HAP-1 (cell line): ENCODE measurements around the gene DNAH3.
"Not testable (repeated sequence)": the region's sequence is repeated elsewhere in the genome, so short reads cannot be mapped to it uniquely, and the experiment has no call there.

Source experiments
- DNase-seq, 2 experiments: peaks; one replicate each; pipeline ENCODE4 v3.0.0-alpha.2; 2016 to 2020; ENCODE audit warnings: low spot score in 2 of 2
- H3K27me3 ChIP-seq: fragments of 250-450 bp; sonication (Bioruptor Pico); 2 replicates; pipeline ENCODE4 v1.5.1; 2020; ENCODE audit warnings: low read depth, mild to moderate bottlenecking, moderate library complexity
- H3K36me3 ChIP-seq: fragments of 250-450 bp; sonication (Bioruptor Pico); replicated peaks from 2 replicates; pipeline ENCODE4 v1.5.1; 2020; ENCODE audit warnings: mild to moderate bottlenecking
- H3K4me1 ChIP-seq: fragments of 250-450 bp; sonication (Bioruptor Pico); 2 replicates; pipeline ENCODE4 v1.5.1; 2020; ENCODE audit warnings: mild to moderate bottlenecking
- H3K4me3 ChIP-seq: fragments of 250-450 bp; sonication (Bioruptor Pico); 2 replicates; pipeline ENCODE4 v1.5.1; 2020; ENCODE audit warnings: mild to moderate bottlenecking, moderate library complexity
- H3K9me3 ChIP-seq: fragments of 250-450 bp; sonication (Bioruptor Pico); 2 replicates; pipeline ENCODE4 v1.5.1; 2020; ENCODE audit warnings: mild to moderate bottlenecking, moderate library complexity
- in situ Hi-C: fragments of 300-500 bp; cut with MboI; formaldehyde crosslinking; loops from 3 replicates; pipeline ENCODE4 v1.14.3; 2020; ENCODE audit warnings: low sequenced_read_pairs, inconsistent platforms, mixed read lengths

DNAH3 gene

DNA sequence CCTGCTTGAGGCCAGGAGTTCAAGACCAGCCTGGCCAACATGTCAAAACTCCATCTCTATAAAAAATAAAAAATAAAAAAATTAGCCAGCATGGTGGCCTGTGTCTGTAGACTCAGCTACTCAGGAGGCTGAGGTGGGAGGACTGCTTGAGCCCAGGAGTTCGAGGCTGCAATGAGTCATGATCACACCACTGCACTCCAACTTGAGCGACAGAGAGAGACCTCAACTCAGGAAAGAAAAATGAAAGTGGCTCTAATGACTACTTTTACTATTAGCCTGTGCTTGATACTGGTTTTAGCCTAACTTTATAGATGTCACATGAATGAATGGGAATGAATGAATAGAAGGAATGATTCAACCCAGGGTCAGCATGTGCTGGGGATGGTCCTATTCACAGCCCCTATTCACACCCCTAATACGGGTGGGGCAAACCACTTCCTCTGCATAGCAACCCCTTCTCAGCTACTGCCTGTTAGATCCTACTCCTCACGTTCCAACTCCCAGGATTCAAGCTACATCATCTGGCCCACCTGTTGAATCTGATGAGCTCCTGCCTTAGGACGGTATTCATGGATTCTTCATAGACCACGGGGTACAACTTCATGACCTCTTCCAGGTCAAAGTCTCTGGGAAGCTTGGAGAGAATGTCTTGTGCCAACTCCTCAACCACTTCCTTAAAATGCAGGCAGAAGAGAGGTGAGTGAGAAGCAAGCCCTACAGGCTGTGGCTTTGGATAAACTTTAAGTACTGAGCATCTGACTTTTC is 209.6 kb downstream of the DNAH3 start:
- Histone ChIP-seq H3K27me3 (no peaks in the 10 kb centered on the region), H3K9me3 (no peaks in the 10 kb centered on the region), H3K4me3 (no peak overlapping the region), H3K36me3 (no peaks in the 10 kb centered on the region), H3K4me1 (no peaks in the 10 kb centered on the region)
- in situ Hi-C loops = no loop called here
- DNase-seq = no peak

DNA sequence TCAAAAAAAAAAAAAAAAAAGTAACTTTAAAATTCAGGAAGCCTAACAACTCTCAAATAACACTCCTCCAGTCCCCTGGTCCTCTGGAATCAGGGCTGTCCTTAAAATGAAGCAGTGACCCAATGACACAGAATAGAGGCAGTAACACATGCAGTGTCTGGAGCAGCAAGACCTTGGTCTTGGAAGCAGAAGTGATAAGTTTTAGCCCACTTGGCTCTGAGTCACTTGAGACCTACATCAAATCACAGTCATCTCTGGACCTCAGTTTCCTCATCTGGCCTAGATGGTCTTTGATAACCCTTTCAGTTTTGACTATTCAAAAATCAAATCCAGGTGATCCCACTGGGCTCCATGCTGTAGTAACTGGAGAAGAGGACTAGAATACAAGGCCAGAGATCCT is 211.0 kb downstream of the DNAH3 start:
- no peaks in the 10 kb centered on the region for H3K4me1 ChIP-seq
- no peak for DNase-seq
- in situ Hi-C loops = no loop called here

GRCh38 chr16:20938426-20938825 is 212.2 kb downstream of the DNAH3 start:
- Histone ChIP-seq H3K4me1 (no peaks in the 10 kb centered on the region), H3K36me3 (no peaks in the 10 kb centered on the region), H3K9me3 (no peaks in the 10 kb centered on the region), H3K4me3 (no peak overlapping the region), H3K27me3 (no peaks in the 10 kb centered on the region)
- in situ Hi-C loops = no loop called here
- no peak for DNase-seq

More for the DNA sequence above, 211.0 kb downstream of the DNAH3 start:
- Histone ChIP-seq H3K36me3 (no peaks in the 10 kb centered on the region), H3K27me3 (no peaks in the 10 kb centered on the region), H3K9me3 (no peaks in the 10 kb centered on the region), H3K4me3 (no peak overlapping the region)

DNA sequence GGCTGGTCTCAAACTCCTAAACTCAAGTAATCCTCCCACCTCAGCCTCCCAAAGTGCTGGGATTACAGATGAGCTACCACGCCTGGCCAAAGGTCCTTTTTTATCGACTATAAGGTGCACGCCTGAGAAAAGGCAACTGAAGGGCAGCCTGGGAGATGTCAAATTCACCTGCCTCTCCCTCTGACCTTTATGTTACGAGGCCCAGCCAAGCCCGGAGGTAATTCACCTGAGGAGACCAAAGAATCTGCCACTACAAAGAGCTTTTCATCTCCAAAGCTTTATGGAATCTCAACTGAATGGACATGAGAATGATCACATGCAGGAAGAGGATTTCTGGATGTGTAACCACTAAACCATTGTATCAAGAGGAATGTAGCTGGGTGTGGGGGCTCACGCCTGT is 212.9 kb downstream of the DNAH3 start:
- no peaks in the 10 kb centered on the region for H3K4me1 ChIP-seq
- H3K27me3 ChIP-seq = no peaks in the 10 kb centered on the region
- DNase-seq = no peak
- no peak overlapping the region for H3K4me3 ChIP-seq
- H3K36me3 ChIP-seq = no peaks in the 10 kb centered on the region
- in situ Hi-C loops = no loop called here
- no peaks in the 10 kb centered on the region for H3K9me3 ChIP-seq

DNA sequence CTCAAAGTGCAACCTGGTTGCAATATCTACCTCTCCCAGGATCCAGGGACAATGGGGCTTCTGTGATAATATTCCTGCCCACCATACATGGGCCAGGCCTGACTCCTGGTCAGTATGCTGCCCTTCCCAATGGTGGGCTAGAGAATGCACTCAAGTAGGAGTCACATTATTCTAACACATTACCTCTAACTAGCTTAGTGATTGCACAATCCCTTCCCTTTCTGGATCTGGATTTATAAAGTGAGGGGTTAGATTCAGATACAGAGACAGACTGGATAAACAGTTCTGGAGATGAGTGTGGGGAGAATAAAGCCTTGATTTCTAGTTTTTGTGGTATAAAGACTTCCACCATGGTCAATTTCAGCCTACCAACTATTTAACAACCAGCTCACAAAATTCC is 217.1 kb downstream of the DNAH3 start:
- Histone ChIP-seq H3K9me3 (no peaks in the 10 kb centered on the region), H3K4me1 (no peaks in the 10 kb centered on the region), H3K27me3 (no peaks in the 10 kb centered on the region), H3K4me3 (no peak overlapping the region), H3K36me3 (no peaks in the 10 kb centered on the region)
- DNase-seq = no peak
- in situ Hi-C loops = no loop called here

- Histone ChIP-seq H3K4me3 (no peak overlapping the region), H3K27me3 (no peaks in the 10 kb centered on the region), H3K36me3 (no peaks in the 10 kb centered on the region), H3K9me3 (no peaks in the 10 kb centered on the region), H3K4me1 (no peaks in the 10 kb centered on the region)
- in situ Hi-C loops = no loop called here
- DNase-seq = no peak
These were observed 219.5 kb downstream of the DNAH3 start for GRCh38 chr16:20931066-20931600.

DNA sequence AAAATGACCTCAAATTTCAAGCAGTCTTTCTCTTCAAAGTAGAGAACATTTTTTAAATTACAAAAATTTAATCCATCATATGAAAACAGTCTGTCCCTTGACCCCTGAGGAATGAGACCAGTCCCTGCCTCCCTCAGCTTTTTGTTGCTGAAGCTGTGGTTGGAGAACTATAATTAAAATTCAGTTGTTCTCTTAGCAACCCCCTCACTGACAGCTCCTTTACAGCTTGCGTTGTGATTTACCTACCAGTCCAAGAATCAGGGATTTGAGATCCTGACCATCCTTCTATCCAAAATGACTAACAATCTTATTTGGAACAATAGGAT is 220.3 kb downstream of the DNAH3 start:
- H3K4me1 ChIP-seq = no peaks in the 10 kb centered on the region
- DNase-seq = no peak
- no peaks in the 10 kb centered on the region for H3K9me3 ChIP-seq
- H3K4me3 ChIP-seq = no peak overlapping the region
- H3K27me3 ChIP-seq = no peaks in the 10 kb centered on the region
- H3K36me3 ChIP-seq = no peaks in the 10 kb centered on the region
- in situ Hi-C loops = no loop called here

DNA sequence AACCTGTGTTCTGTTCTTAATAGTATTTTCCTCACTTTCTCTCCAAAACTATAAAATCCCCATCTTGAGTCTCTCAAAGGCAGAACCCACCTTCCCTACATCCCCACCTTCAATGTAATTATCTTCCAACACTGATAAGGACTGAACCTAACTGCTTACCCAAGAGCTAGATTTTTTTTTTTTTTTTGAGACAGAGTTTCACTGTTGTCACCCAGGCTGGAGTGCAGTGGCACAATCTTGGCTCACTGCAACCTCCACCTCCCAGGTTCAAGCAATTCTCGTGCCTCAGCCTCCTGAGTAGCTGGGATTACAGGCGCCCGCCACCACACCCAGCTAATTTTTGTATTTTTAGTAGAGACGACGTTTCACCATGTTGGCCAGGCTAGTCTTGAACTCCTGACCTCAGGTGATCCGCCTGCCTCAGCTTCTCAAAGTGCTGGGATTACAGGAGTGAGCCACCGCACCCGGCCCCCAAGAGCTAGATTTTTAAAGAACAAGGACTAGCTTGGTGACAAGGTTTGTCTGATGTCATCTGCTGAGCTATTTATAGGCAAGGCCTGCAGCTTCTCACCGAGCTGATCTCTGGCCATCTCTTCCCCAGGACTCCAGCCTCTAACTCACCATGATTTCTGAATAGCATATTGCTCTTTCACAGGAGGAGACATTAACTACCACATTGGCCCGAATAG is 220.8 kb downstream of the DNAH3 start:
- H3K4me3 ChIP-seq, in situ Hi-C loops: not testable (repeated sequence)

GRCh38 chr16:20928774-20929411 is 221.8 kb downstream of the DNAH3 start:
- no peak for DNase-seq
- no peaks in the 10 kb centered on the region for H3K36me3 ChIP-seq
- in situ Hi-C loops = no loop called here
- no peaks in the 10 kb centered on the region for H3K4me1 ChIP-seq
- H3K4me3 ChIP-seq = no peak overlapping the region
- H3K9me3 ChIP-seq = no peaks in the 10 kb centered on the region
- H3K27me3 ChIP-seq = no peaks in the 10 kb centered on the region

More for the DNA sequence above, 220.8 kb downstream of the DNAH3 start:
- not testable (repeated sequence) for DNase-seq, H3K36me3 ChIP-seq, H3K9me3 ChIP-seq, H3K4me1 ChIP-seq, H3K27me3 ChIP-seq

GRCh38 chr16:20925751-20926150 is 224.9 kb downstream of the DNAH3 start:
- Histone ChIP-seq H3K4me3 (no peak overlapping the region), H3K9me3 (no peaks in the 10 kb centered on the region), H3K36me3 (no peaks in the 10 kb centered on the region), H3K4me1 (no peaks in the 10 kb centered on the region), H3K27me3 (no peaks in the 10 kb centered on the region)
- in situ Hi-C loops = no loop called here
- no peak for DNase-seq

- peaks cover 15% of the 10 kb centered on the region for H3K4me1 ChIP-seq
- H3K9me3 ChIP-seq = no peaks in the 10 kb centered on the region
- no peak for DNase-seq
- H3K36me3 ChIP-seq = no peaks in the 10 kb centered on the region
- in situ Hi-C loops = no loop called here
- no peak overlapping the region for H3K4me3 ChIP-seq
- H3K27me3 ChIP-seq = no peaks in the 10 kb centered on the region
These were observed 226.8 kb downstream of the DNAH3 start for GRCh38 chr16:20923876-20924275.

DNA sequence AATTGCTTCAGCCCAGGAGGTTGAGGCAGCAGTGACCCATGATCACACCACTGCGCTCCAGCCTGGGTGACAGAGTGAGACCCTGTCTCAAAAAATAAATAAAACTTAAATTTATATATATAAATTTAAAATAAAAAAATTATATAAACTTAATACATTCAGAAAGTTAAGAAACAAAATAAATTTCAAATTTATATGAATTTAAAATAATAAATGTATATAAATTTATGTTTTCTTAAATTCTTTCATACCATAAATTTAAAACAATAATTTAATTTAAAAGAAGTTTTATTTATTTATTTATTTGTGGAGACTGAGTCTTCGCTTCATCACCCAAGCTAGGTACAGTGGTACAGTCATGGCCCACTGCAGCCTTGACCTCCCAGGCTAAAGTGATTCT is 229.8 kb downstream of the DNAH3 start:
- H3K4me1 ChIP-seq = peaks cover 25% of the 10 kb centered on the region
- DNase-seq = no peak
- H3K27me3 ChIP-seq = no peaks in the 10 kb centered on the region
- in situ Hi-C loops = no loop called here
- H3K9me3 ChIP-seq = no peaks in the 10 kb centered on the region
- H3K4me3 ChIP-seq = no peak overlapping the region
- H3K36me3 ChIP-seq = no peaks in the 10 kb centered on the region

GRCh38 chr16:20920091-20920490 is 230.6 kb downstream of the DNAH3 start:
- in situ Hi-C loops = no loop called here
- Histone ChIP-seq H3K4me1 (peaks cover 28% of the 10 kb centered on the region), H3K36me3 (no peaks in the 10 kb centered on the region), H3K27me3 (no peaks in the 10 kb centered on the region), H3K9me3 (no peaks in the 10 kb centered on the region), H3K4me3 (no peak overlapping the region)
- no peak for DNase-seq
